Measurements from ENCODE around the gene GNL1.
A peak's percentile ranks its signal among the peaks of the same experiment; 100 is the strongest.
"Not testable (repeated sequence)": the region's sequence is repeated elsewhere in the genome, so short reads cannot be mapped to it uniquely, and the experiment has no call there.

The GNL1 gene

DNA sequence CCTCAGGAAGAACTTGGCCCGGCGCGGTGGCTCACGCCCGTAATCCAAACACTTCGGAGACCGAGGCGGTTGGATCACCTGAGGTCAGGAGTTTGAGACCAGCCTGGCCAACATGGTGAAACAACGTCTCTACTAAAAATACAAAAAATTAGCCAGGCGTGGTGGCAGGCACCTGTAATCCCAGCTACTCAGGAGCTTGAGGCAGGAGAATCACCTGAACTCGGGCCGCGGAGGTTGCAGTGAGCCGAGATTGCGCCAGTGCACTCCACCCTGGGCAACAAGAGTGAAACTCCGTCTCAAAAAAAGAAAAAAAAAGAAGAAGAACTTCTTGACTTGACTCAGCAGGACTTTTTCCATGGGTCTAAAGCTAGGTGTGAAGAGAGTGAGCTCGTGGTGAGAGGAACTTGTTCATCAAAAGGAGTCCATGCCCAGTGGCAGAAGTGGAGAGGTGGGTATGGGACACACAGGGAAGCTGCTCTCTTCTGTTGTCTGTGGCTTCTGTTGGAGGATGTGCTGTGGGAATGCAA, 26.9 kb downstream of the GNL1 start:
- DNase-seq (ENCODE audit: low read depth) = peak; percentile 41

GRCh38 chr6:30526444-30526843, 29.8 kb downstream of the GNL1 start:
- not testable (repeated sequence) for DNase-seq (ENCODE audit: low read depth)

DNA sequence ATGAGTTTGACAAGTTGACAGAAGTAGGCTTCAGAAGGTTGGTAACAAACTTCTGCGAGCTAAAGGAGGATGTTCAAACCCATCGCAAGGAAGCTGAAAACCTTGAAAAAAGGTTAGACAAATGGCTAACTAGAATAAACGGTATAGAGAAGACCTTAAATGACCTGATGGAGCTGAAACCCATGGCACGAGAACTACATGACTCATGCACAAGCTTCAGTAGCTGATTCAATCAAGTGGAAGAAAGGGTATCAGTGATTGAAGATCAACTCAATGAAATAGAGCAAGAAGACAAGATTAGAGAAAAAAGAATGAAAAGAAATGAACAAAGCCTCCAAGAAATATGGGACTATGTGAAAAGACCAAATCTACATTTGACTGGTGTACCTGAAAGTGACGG, 34.3 kb downstream of the GNL1 start:
- DNase-seq (ENCODE audit: low read depth) = not testable (repeated sequence)

- not testable (repeated sequence) for DNase-seq (ENCODE audit: low read depth)
Measured at GRCh38 chr6:30521082-30521481, 35.2 kb downstream of the GNL1 start.

DNA sequence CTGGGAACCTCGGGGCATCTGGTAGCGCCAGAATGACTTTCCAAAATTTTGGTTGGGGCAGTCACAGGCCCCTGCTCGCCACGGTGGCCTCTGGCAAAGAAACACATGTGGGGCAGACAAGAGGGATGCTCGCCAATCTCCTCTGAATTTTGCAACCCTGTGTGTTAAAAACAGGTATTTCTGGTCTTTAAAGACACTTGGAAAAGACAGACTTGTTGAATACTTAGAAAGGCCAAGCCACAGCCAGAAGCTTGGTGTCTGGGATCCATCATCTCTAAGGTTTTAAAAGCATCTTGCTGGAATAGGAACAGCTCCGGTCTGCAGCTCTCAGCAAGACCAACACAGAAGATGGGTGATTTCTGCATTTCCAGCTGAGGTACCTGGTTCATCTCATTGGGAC, 35.8 kb downstream of the GNL1 start:
- no peak for DNase-seq (ENCODE audit: low read depth)

DNA sequence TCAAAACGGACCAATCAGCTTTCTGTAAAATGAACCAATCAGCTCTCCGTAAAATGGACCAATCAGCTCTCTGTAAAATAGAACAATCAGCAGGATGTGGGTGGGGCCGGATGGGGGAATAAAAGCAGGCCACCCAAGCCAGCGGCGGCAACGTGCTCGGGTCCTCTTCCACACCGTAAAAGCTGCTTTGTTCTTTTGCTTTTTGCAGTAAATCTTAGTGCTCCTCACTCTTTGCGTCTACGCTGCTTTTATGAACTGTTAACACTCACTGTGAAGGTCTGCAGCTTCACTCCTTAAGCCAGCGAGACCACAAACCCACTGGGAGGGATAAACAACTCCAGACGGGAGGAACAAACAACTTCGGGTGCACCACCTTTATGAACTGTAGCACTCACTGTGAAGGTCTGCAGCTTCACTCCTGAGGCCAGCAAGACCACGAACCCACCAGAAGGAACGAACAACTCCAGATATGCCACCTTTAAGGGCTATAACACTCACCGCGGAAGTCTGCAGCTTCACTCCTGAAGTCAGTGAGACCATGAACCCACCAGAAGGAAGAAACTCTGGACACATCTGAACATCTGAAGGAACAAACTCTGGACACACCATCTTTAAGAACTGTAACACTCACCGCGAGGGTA, 37.7 kb downstream of the GNL1 start:
- DNase-seq (ENCODE audit: low read depth) = not testable (repeated sequence)

DNA sequence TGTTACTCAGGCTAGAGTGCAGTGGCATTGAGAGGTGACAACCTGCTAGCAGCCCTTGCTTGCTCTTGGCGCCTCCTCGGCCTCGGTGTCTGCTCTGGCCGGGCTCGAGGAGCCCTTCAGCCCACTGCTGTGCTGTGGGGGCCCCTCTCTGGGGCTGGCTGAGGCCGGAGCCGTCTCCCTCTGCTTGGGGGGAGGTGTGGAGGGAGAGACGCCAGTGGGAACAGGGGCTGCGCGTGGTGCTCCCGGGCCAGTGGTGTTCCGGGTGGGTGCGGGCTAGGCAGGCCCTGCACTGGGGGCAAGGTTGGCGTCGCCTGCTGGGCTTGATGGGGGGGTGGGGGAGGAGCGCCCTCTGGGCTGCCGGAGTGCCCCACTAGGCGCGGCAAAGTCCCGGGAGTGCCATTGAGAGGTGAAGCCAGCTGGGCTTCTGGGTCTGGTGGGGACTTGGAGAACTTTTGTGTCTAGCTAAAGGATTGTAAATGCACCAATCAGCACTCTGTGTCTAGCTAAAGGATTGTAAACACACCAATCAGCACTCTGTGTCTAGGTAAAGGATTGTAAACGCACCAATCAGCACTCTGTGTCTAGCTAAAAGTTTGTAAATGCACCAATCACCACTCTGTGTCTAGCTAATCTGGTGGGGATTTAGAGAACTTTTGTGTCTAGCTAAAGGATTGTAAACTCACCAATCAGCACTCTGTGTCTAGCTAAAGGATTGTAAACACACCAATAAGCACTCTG, 38.4 kb downstream of the GNL1 start:
- DNase-seq (ENCODE audit: low read depth) = not testable (repeated sequence)

GRCh38 chr6:30516754-30517076, 39.6 kb downstream of the GNL1 start:
- not testable (repeated sequence) for DNase-seq (ENCODE audit: low read depth)

DNA sequence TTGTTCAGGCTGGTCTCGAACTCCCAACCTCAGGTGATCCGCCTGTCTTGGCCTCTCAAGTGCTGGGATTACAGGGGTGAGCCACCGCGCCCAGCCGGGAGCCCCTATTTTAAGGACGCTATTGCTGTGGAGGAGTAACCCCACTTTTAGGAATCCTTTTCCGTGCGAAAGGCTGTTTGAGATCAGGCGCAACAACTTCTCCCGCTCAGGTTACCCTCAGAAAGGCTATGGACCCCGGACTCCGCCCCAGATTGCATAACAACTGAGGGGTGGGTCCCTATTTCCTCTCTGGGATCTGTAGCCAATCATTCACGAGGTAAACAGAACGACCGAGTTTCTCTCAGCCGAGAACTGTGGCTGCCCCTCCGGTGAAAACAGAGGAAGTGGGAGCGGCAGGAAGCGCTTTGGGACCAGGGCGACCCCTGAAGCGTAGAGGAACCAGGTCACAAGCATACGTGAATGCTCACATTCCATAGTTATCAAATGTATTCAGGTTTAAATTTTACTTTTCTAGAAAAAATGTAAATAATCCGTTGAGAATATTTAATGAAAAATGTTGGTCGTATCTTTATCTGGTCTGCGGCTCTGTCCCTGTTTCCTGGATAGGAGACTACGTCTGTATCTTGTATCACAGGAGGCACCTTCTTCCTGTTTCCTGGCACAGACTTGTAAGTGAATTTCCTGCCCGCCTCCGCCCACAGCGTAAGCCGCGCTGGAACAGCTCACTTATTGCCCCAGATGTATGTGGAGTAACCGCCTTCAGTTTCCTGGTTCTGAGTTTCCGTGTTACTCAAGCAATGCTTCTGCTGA, 40.1 kb downstream of the GNL1 start:
- peak; percentile 92 for DNase-seq (ENCODE audit: low read depth)

DNA sequence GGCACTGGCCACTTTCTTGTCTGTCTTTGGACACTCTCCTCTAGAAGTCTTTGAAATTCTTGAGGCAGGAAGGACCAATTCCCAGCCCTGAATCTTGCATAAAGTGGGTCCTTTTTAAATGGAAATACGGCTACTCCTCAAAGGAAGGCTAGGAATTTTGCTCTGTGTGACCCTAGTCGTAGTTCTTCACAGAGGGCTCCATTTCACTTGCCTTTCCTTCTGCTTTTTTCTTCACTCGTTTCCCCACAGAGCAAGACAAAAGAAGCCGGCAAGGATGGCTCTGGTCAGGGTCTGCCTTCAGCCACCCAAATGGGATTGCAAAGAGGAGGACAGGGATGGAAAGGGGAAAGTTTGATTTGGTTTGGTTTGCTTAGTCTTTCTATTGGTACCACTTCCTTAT, 41.2 kb downstream of the GNL1 start:
- DNase-seq (ENCODE audit: low read depth) = no peak

GRCh38 chr6:30513451-30513850, 42.8 kb downstream of the GNL1 start:
- no peak for DNase-seq (ENCODE audit: low read depth)

GRCh38 chr6:30511169-30511546, 45.1 kb downstream of the GNL1 start:
- no peak for DNase-seq (ENCODE audit: low read depth)

DNA sequence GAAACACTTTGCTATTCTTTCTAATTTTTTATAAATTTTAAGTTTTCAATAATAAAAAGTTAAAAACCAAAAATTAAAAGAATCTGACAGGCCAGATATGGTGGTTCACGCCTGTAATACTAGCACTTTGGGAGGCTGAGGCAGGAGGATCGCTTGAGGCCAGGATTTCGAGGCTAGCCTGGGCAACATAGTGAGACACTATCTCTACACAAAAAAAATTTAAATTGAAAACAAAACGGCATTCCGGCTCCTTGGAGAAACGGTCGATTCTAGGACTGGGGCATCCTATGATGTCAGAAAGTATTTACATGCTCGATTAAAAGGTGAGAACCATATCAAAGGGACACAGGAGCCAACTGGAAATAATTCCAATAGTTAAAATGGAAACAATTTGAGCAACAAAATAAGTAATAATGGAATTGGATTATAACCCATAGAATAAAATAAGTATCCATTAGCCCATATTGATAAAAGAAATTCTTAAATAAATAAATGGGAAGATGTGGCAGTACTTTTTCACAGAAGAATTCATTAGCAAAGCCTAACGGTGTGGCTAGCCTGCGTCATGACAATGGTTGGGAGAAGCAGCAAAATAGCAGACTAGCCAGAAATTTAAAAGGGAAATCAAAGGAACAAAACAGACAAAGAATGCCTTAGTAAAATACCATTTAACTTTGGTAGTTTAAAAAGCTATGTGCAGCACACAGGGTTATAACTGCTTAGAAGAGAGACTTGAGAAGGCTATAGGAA, 45.7 kb downstream of the GNL1 start:
- no peak for DNase-seq (ENCODE audit: low read depth)

GRCh38 chr6:30508890-30509736, 47.2 kb downstream of the GNL1 start:
- no peak for DNase-seq (ENCODE audit: low read depth)

GRCh38 chr6:30507849-30508827, 48.2 kb downstream of the GNL1 start:
- no peak for DNase-seq (ENCODE audit: low read depth)

- DNase-seq (ENCODE audit: low read depth) = no peak
Measured at GRCh38 chr6:30500421-30501355, 55.6 kb downstream of the GNL1 start.

DNA sequence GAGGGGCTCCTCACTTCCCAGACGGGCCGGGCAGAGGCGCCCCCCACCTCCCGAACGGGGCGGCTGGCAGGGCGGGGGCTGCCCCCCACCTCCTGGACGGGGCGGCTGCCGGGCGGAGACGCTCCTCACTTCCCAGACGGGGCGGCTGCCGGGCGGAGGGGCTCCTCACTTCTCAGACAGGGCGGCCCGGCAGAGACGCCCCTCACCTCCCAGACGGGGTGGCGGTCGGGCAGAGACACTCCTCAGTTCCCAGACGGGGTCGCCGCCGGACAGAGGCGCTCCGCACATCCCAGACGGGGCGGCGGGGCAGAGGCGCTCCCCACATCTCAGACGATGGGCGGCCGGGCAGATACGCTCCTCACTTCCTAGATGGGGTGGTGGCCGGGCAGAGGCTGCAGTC, 57.6 kb downstream of the GNL1 start:
- DNase-seq (ENCODE audit: low read depth) = not testable (repeated sequence)

GRCh38 chr6:30497714-30498113, 58.6 kb downstream of the GNL1 start:
- DNase-seq (ENCODE audit: low read depth) = no peak

- DNase-seq (ENCODE audit: low read depth) = not testable (repeated sequence)
Measured at GRCh38 chr6:30497261-30497599, 59.1 kb downstream of the GNL1 start.
